Measurements from ENCODE around the gene PDE4B. TPM values are rescaled to one million over a fixed set of nuclear protein-coding genes. Genes with fewer than 3 reads are reported as not detected.

The PDE4B gene
- total RNA-seq, 1 donor from 2014 or later: 29.0 TPM

GRCh38 chr1:66356605-66357004, 563.9 kb downstream of the PDE4B start:
- Histone ChIP-seq H3K36me3 (no peaks in the 10 kb centered on the region), H3K27ac (no peak overlapping the region), H3K4me3 (no peak overlapping the region), H3K9me3 (no peaks in the 10 kb centered on the region), H3K4me1 (peaks cover 42% of the 10 kb centered on the region), H3K27me3 (no peaks in the 10 kb centered on the region)
- no peak for DNase-seq (ENCODE audit: extremely low spot score in 2 of 2)
- TF ChIP-seq POLR2A (IDR thresholded peaks at IDR 0.05) (no peak), CTCF (IDR thresholded peaks at IDR 0.05) (no peak), POLR2AphosphoS5 (IDR thresholded peaks at IDR 0.05; ENCODE audit: insufficient read depth in 1 of 2, low read depth in 1 of 2) (no peak)
- intact Hi-C loops (cut with DNase I): no loop called here

DNA sequence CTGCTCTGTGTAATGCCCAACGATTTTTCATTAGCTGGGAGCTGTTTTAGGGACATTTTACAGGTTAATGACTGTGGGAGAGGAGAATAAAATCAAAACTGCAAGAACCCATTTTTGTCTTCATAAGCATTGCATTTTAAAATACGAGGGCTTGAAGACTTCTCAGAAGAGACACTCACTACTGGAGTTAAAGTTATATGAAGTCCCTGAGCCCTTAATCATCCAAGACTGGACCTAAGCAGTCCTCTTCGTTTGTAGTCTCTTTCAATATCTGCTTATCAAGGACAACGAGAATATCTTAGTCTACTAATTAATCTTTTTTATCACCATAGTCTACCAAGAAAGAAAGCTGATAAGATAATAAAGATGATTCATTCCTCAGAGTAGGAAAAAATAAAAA, 564.3 kb downstream of the PDE4B start:
- H3K36me3 ChIP-seq: no peaks in the 10 kb centered on the region
- no peaks in the 10 kb centered on the region for H3K9me3 ChIP-seq
- peaks cover 39% of the 10 kb centered on the region for H3K4me1 ChIP-seq
- intact Hi-C loops (cut with DNase I): no loop called here
- no peak overlapping the region for H3K4me3 ChIP-seq
- TF ChIP-seq POLR2AphosphoS5 (IDR thresholded peaks at IDR 0.05; ENCODE audit: insufficient read depth in 1 of 2, low read depth in 1 of 2) (no peak), CTCF (IDR thresholded peaks at IDR 0.05) (no peak), POLR2A (IDR thresholded peaks at IDR 0.05) (no peak)
- no peaks in the 10 kb centered on the region for H3K27me3 ChIP-seq
- H3K27ac ChIP-seq: no peak overlapping the region
- DNase-seq (ENCODE audit: extremely low spot score in 2 of 2): no peak

- Histone ChIP-seq H3K27me3 (no peaks in the 10 kb centered on the region), H3K27ac (no peak overlapping the region), H3K9me3 (no peaks in the 10 kb centered on the region), H3K4me3 (no peak overlapping the region), H3K4me1 (peaks cover 33% of the 10 kb centered on the region), H3K36me3 (peaks cover 0 to 4% of the 10 kb centered on the region in 2 donors)
- TF ChIP-seq POLR2A (IDR thresholded peaks at IDR 0.05): no peak
- TF ChIP-seq POLR2AphosphoS5 (IDR thresholded peaks at IDR 0.05; ENCODE audit: insufficient read depth in 1 of 2, low read depth in 1 of 2): no peak
- TF ChIP-seq CTCF (IDR thresholded peaks at IDR 0.05): no peak
- intact Hi-C loops (cut with DNase I): no loop called here
- no peak for DNase-seq (ENCODE audit: extremely low spot score in 2 of 2)
Measured at GRCh38 chr1:66357478-66358197, 564.9 kb downstream of the PDE4B start.

- no peak for DNase-seq (ENCODE audit: extremely low spot score in 2 of 2)
- intact Hi-C loops (cut with DNase I): no loop called here
- Histone ChIP-seq H3K27ac (no peak overlapping the region), H3K4me1 (peaks cover 20% of the 10 kb centered on the region), H3K36me3 (peaks cover 0 to 11% of the 10 kb centered on the region in 2 donors), H3K4me3 (no peak overlapping the region), H3K27me3 (no peaks in the 10 kb centered on the region), H3K9me3 (no peaks in the 10 kb centered on the region)
- TF ChIP-seq POLR2AphosphoS5 (IDR thresholded peaks at IDR 0.05; ENCODE audit: insufficient read depth in 1 of 2, low read depth in 1 of 2): no peak
- TF ChIP-seq CTCF (IDR thresholded peaks at IDR 0.05): no peak
- no peak for TF ChIP-seq POLR2A (IDR thresholded peaks at IDR 0.05)
Measured at GRCh38 chr1:66359269-66359668, 566.6 kb downstream of the PDE4B start.

DNA sequence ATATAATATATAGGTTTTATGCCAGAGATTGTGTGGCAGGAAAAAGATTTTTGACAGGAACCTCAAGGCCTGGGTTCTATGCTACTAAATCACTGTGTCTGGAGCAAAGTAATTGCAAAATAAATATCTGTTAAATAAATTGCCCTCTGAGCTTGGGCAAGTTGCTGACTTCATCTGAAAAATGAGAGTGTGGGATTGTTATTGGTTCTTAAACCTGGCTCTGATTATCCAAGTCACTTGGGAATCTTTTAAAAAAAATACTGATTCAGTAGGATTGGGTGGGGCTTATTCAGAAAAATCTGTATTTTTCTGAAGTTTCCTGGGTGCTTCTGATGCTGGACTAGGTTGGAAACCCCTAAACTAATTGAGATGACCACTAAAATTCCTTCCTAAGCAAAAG, 567.1 kb downstream of the PDE4B start:
- Histone ChIP-seq H3K27me3 (no peaks in the 10 kb centered on the region), H3K27ac (no peak overlapping the region), H3K36me3 (peaks cover 0 to 11% of the 10 kb centered on the region in 2 donors), H3K9me3 (no peaks in the 10 kb centered on the region), H3K4me3 (no peak overlapping the region), H3K4me1 (peaks cover 15% of the 10 kb centered on the region)
- no peak for DNase-seq (ENCODE audit: extremely low spot score in 2 of 2)
- intact Hi-C loops (cut with DNase I): no loop called here
- no peak for TF ChIP-seq POLR2A (IDR thresholded peaks at IDR 0.05)
- no peak for TF ChIP-seq CTCF (IDR thresholded peaks at IDR 0.05)
- no peak for TF ChIP-seq POLR2AphosphoS5 (IDR thresholded peaks at IDR 0.05; ENCODE audit: insufficient read depth in 1 of 2, low read depth in 1 of 2)

All from vagina (tissue), 2 donors.